K562 (cell line): ENCODE data around the gene PRKCB. TPM values are rescaled to one million over a fixed set of nuclear protein-coding genes. Genes with fewer than 3 reads are reported as not detected.

Experiments
- ATAC-seq: fragments of 200-7000 bp; cut with Tn5 transposase; 3 replicates; pipeline ENCODE4 v1.9.1; 2020; ENCODE audit warnings: moderate library complexity
- BruUV-seq: library from RNA; stranded (reverse); fragments of 400-500 nt; replicated peaks from 2 replicates; lab custom pipeline; 2021; lab: Mats Ljungman, UMichigan
- CTCF ChIA-PET: fragments of 300-600 bp; formaldehyde crosslinking; extraction: SDS; loops from one replicate; lab custom pipeline; 2021; ENCODE audit warnings: low intra/inter-chr PET ratio; lab: Yijun Ruan, JAX
- POLR2A ChIA-PET: fragments of 300-600, 350-650 bp; sonication (Branson Sonifier 250); formaldehyde crosslinking; extraction: SDS; loops from one replicate; lab custom pipeline; 2021; ENCODE audit warnings: antibody characterized with exemption, inconsistent platforms; lab: Yijun Ruan, JAX
- DNase-seq, 4 experiments: peaks; one replicate each; pipeline versions ENCODE4 v3.0.0 to v3.0.0-alpha.2; 2011 to 2018; ENCODE audit warnings: low spot score in 3 of 4, mixed read lengths in 3 of 4; ENCODE audit errors: extremely low read depth in 1 of 4
- FAIRE-seq: peaks from 2 replicates; lab custom pipeline; 2011; peaks lifted over from hg19 to GRCh38; lab: Jason Lieb, UNC
- H2AFZ ChIP-seq: 2 replicates; pipeline ENCODE4 v1.6.0; 2011; ENCODE audit warnings: low read depth, low read length, control low read depth, inconsistent platforms
- H3K27ac ChIP-seq: fragments of 200-600 bp; 3 replicates; pipeline ENCODE4 v1.8.0; 2011; ENCODE audit warnings: low read depth, mild to moderate bottlenecking, control low read depth, inconsistent platforms, low read length, moderate library complexity, mixed read lengths; ENCODE audit errors: extremely low read depth
- H3K27me3 ChIP-seq, 2 experiments: fragments of 300-600 bp in 1 of 2; 2 replicates in 1 of 2; 3 replicates in 1 of 2; pipeline versions ENCODE4 v1.6.0 to v1.8.0; 2011; ENCODE audit warnings: inconsistent platforms in 2 of 2, low read length in 2 of 2, mild to moderate bottlenecking in 1 of 2, mixed read lengths in 1 of 2, moderate library complexity in 1 of 2; ENCODE audit not compliant: control insufficient read depth in 2 of 2, insufficient read depth in 2 of 2
- H3K36me3 ChIP-seq: fragments of 300-600 bp; 3 replicates; pipeline ENCODE4 v1.8.0; 2011; ENCODE audit warnings: mild to moderate bottlenecking, low read length, inconsistent platforms; ENCODE audit not compliant: control insufficient read depth, insufficient read depth
- H3K4me1 ChIP-seq, 2 experiments: fragments of 200-600 bp in 1 of 2; replicated peaks in 1 of 2; 2 replicates in 1 of 2; 3 replicates in 1 of 2; pipeline versions ENCODE4 v1.5.1 to v1.8.0; 2011; ENCODE audit warnings: inconsistent platforms in 2 of 2, low read length in 2 of 2, mild to moderate bottlenecking in 1 of 2, mixed read lengths in 1 of 2, moderate library complexity in 1 of 2; ENCODE audit not compliant: control insufficient read depth in 2 of 2, insufficient read depth in 2 of 2
- H3K4me2 ChIP-seq: 2 replicates; pipeline ENCODE4 v1.6.1; 2011; ENCODE audit warnings: low read length, control low read depth, inconsistent platforms, mixed read lengths; ENCODE audit not compliant: insufficient read depth
- H3K4me3 ChIP-seq: fragments of 200-600 bp; sonication (generic), shearing (Covaris generic); 2 replicates; pipeline ENCODE4 v1.5.1; 2016; ENCODE audit warnings: control low read depth, inconsistent platforms
- H3K79me2 ChIP-seq: fragments of 200-600 bp; 3 replicates; pipeline ENCODE4 v1.8.0; 2011; ENCODE audit warnings: low read length, inconsistent platforms; ENCODE audit not compliant: control insufficient read depth, insufficient read depth
- H3K9ac ChIP-seq, 2 experiments: 2 replicates each; pipeline versions ENCODE4 v1.6.0 to v1.6.1; 2011; ENCODE audit warnings: low read depth in 2 of 2, low read length in 2 of 2, control low read depth in 1 of 2, inconsistent platforms in 1 of 2, mild to moderate bottlenecking in 1 of 2, mixed read lengths in 1 of 2; ENCODE audit not compliant: insufficient read depth in 1 of 2
- H3K9me1 ChIP-seq: one replicate; pipeline ENCODE4 v1.6.0; 2011; ENCODE audit warnings: inconsistent platforms, mild to moderate bottlenecking, low read length, moderate library complexity; ENCODE audit not compliant: control insufficient read depth, insufficient read depth
- H3K9me3 ChIP-seq: replicated peaks from 2 replicates; pipeline ENCODE4 v1.5.1; 2011; ENCODE audit warnings: low read depth, low read length, inconsistent platforms; ENCODE audit not compliant: control insufficient read depth, insufficient read depth
- H4K20me1 ChIP-seq: replicated peaks from 2 replicates; pipeline ENCODE4 v1.6.1; 2011; ENCODE audit warnings: low read length, inconsistent platforms, mixed read lengths; ENCODE audit not compliant: control insufficient read depth, insufficient read depth
- ERF ChIP-seq: fragments of 450-650 bp; formaldehyde crosslinking; IDR thresholded peaks from 2 replicates; pipeline ENCODE4 v1.4.0; 2020; ENCODE audit warnings: mild to moderate bottlenecking, mixed read lengths
- GABPA ChIP-seq: fragments of 200-800 bp; sonication (Bioruptor generic); conservative IDR thresholded peaks from 2 replicates; pipeline ENCODE4 v1.6.1; 2016; ENCODE audit warnings: low read depth, missing genetic modification characterization, missing compliant biosample characterization
- MED1 ChIP-seq: sonication (generic); formaldehyde crosslinking; IDR thresholded peaks from 2 replicates; pipeline ENCODE4 v1.8.1; 2023; ENCODE audit warnings: missing genetic modification reagents, borderline replicate concordance
- OTX1 ChIP-seq: fragments of 450-650 bp; formaldehyde crosslinking; IDR thresholded peaks from 2 replicates; pipeline ENCODE4 v1.4.0; 2022; ENCODE audit warnings: mild to moderate bottlenecking
- POU5F1 ChIP-seq: fragments of 150-350 bp; IDR thresholded peaks from 2 replicates; pipeline ENCODE4 v1.6.1; 2014; ENCODE audit warnings: borderline replicate concordance, low read length, low read depth, mild to moderate bottlenecking; ENCODE audit not compliant: partially characterized antibody
- RUNX1 ChIP-seq: sonication (generic); IDR thresholded peaks from 2 replicates; pipeline ENCODE4 v1.6.1; 2016; ENCODE audit warnings: antibody characterized with exemption, low read depth
- SUPT5H ChIP-seq: fragments of 450-650 bp; IDR thresholded peaks from 2 replicates; pipeline ENCODE4 v1.6.1; 2016
- TCFL5 ChIP-seq: fragments of 250-450 bp; sonication (Bioruptor Pico); conservative IDR thresholded peaks from 2 replicates; pipeline ENCODE4 v1.6.1; 2021; ENCODE audit warnings: mild to moderate bottlenecking, moderate library complexity, matching md5 sums
- XRCC5 ChIP-seq: fragments of 200-400 bp; formaldehyde crosslinking; IDR thresholded peaks from 2 replicates; pipeline ENCODE4 v1.6.1; 2017; ENCODE audit warnings: low read depth, mild to moderate bottlenecking, low read length
- ZNF766 ChIP-seq: fragments of 200-800 bp; sonication (Bioruptor generic); conservative IDR thresholded peaks from 2 replicates; pipeline ENCODE4 v1.6.1; 2016; ENCODE audit warnings: missing genetic modification characterization, missing compliant biosample characterization
- ZNF830 ChIP-seq: fragments of 250-450 bp; sonication (Bioruptor Pico); IDR thresholded peaks from 2 replicates; pipeline ENCODE4 v1.5.0; 2021; ENCODE audit warnings: mild to moderate bottlenecking
- ZZZ3 ChIP-seq: fragments of 450-650 bp; IDR thresholded peaks from 2 replicates; pipeline ENCODE4 v1.6.1; 2016; ENCODE audit warnings: antibody characterized with exemption, mild to moderate bottlenecking, moderate library complexity
- in situ Hi-C: fragments of 300-500 bp; cut with MboI; formaldehyde crosslinking; loops from 4 replicates; pipeline ENCODE4 v1.15.0; 2018; ENCODE audit warnings: inconsistent platforms, mixed read lengths
- intact Hi-C: fragments of 100-400 bp; cut with micrococcal nuclease; formaldehyde crosslinking; loops from 2 replicates; pipeline ENCODE4 v1.14.2; 2022
- polyA plus RNA-seq, 8 experiments: library from polyadenylated mRNA; depleted of rRNA in 4 of 8; stranded (reverse) in 5 of 8; unstranded in 3 of 8; fragments of >200 nt; fragmentation: Nextera tagmentation in 2 of 8; fragmentation: Illumina TruSeq in 1 of 8; extraction: Ambion mirVana in 2 of 8; extraction: Trizol in 1 of 8; gene quantifications; 2 replicates each; pipeline versions ENCODE4 v1.2.1 to v1.2.3, GENCODE V29; 2011 to 2014; ENCODE audit warnings: inconsistent platforms in 1 of 8, missing spikeins in 1 of 8
- total RNA-seq, 7 experiments: library from RNA; depleted of rRNA in 6 of 7; stranded (reverse); fragments of >200 nt in 6 of 7; fragmentation: Illumina TruSeq in 2 of 7; extraction: Trizol in 2 of 7; gene quantifications; 2 replicates each; pipeline versions ENCODE4 v1.2.1 to v1.2.3, GENCODE V29; 2011 to 2021; ENCODE audit warnings: low replicate concordance in 1 of 7
- TF ChIP-seq, protein P1 (sequence below): IDR thresholded peaks from 2 replicates; pipeline ENCODE4 v1.6.1; 2011; ENCODE audit warnings: borderline replicate concordance, low read depth, mild to moderate bottlenecking, moderate library complexity, low read length; ENCODE audit not compliant: insufficient read depth, poor library complexity, severe bottlenecking
- TF ChIP-seq, protein P2 (sequence below): fragments of 450-650 bp; IDR thresholded peaks from 2 replicates; pipeline ENCODE4 v1.6.1; 2016; ENCODE audit warnings: missing biosample characterization, missing genetic modification characterization
- TF ChIP-seq, protein P3 (sequence below): fragments of 250-450 bp; sonication (Bioruptor Pico); IDR thresholded peaks from 2 replicates; pipeline ENCODE4 v1.5.1; 2021; ENCODE audit warnings: mild to moderate bottlenecking
- TF ChIP-seq, protein P4 (sequence below): fragments of 450-650 bp; IDR thresholded peaks from 2 replicates; pipeline ENCODE4 v1.6.1; 2016; ENCODE audit warnings: low read depth, mild to moderate bottlenecking, moderate library complexity

Gene PRKCB
- total and polyA plus RNA-seq, 9 of the 15 experiments (the other 6 are each of a cell fraction or from before 2014, with no cell fraction given): 49.9 to 276 (median 148) TPM

DNA sequence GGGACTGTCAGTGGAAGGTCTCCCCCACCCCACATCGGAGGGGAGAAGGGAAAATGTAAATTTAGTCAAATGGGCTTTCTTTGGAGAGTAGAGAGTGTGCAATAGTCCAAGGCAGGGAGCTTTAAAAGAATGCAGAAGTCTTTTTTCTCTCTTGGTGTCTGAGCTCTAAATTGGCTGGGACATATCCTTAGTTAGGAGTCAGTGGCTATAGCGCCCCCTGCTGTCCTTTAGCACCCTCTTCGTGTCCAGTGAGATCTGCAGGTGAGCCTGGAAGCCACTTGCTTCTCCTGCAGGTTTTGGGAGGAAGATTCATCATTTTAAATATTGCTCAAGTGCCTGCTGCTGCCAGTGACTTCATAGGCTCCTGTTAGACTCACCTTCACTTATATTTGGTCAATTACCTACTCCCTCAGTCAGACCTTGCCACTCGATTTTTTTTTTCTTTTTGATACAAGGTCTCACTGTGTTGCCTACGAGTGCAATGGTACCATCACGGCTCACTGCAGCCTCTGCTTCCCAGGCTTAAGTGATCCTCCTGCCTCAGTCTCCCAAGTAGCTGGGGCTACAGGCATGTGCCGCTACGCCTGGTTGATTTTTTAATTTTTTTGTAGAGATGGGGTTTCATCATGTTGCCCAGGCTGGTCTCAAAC lies 174.8 kb downstream of the PRKCB start (continued):
- TF ChIP-seq, protein P1, sequence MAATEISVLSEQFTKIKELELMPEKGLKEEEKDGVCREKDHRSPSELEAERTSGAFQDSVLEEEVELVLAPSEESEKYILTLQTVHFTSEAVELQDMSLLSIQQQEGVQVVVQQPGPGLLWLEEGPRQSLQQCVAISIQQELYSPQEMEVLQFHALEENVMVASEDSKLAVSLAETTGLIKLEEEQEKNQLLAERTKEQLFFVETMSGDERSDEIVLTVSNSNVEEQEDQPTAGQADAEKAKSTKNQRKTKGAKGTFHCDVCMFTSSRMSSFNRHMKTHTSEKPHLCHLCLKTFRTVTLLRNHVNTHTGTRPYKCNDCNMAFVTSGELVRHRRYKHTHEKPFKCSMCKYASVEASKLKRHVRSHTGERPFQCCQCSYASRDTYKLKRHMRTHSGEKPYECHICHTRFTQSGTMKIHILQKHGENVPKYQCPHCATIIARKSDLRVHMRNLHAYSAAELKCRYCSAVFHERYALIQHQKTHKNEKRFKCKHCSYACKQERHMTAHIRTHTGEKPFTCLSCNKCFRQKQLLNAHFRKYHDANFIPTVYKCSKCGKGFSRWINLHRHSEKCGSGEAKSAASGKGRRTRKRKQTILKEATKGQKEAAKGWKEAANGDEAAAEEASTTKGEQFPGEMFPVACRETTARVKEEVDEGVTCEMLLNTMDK: peak; percentile 75
- 0 out of 2 replicates have a peak, but pooled peaks have one; percentile 36 for TF ChIP-seq XRCC5

DNA sequence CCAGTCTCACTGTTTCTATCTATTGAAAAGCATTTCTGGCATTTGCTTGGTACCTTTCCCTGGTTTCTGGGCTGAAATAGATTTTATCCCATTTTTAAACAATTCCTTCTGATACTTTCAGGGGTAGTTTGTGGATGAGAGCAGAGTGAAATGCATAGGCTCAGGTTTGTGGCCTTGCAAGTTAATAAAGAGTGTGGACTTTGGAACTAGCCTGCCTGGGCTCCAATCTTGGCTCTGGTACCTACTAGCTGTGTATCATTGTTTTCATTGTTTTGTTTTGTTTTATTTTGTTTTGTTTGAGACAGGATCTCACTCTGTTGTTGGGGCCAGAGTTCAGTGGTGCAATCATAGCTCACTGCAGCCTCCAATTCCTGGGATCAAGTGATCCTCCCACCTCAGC lies 175.5 kb downstream of the PRKCB start:
- Histone ChIP-seq H3K27me3 (no peaks in the 10 kb centered on the region), H3K4me2 (no peak overlapping the region), H3K9me3 (no peaks in the 10 kb centered on the region), H4K20me1 (no peaks in the 10 kb centered on the region), H3K27ac (no peak overlapping the region), H2AFZ (no peak overlapping the region), H3K9ac (no peak overlapping the region), H3K9me1 (no peaks in the 10 kb centered on the region), H3K36me3 (peaks cover 86% of the 10 kb centered on the region), H3K4me1 (peaks cover 4 to 9% of the 10 kb centered on the region in 2 experiments; a peak in 3 of 5 replicates), H3K79me2 (peaks cover 39% of the 10 kb centered on the region), H3K4me3 (no peak overlapping the region)
- intact Hi-C loops: loop anchor here (5.0 to 10.0 kb wide), 3 partner anchors 109 to 276 kb away; no protein-coding TSS in a partner anchor
- no TSS peak for BruUV-seq
- no peak for DNase-seq
- ATAC-seq: no peak
- no peak for FAIRE-seq
- in situ Hi-C loops: loop anchor here (5.0 kb wide), 1 partner anchor 209 kb away; no protein-coding TSS in a partner anchor
- ChIA-PET POLR2A (no interaction called here), CTCF (interaction anchor here (0.7 to 3.1 kb wide), 5 partner anchors 134 to 276 kb away, joined by 5 to 36 read pairs (median 11); partner anchors contain the start of gene PRKCB)
- no peak for TF ChIP-seq GABPA (tag)
- TF ChIP-seq SUPT5H: no peak
- TF ChIP-seq, protein P2, sequence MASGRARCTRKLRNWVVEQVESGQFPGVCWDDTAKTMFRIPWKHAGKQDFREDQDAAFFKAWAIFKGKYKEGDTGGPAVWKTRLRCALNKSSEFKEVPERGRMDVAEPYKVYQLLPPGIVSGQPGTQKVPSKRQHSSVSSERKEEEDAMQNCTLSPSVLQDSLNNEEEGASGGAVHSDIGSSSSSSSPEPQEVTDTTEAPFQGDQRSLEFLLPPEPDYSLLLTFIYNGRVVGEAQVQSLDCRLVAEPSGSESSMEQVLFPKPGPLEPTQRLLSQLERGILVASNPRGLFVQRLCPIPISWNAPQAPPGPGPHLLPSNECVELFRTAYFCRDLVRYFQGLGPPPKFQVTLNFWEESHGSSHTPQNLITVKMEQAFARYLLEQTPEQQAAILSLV (tag): no peak
- TF ChIP-seq ERF (CRISPR knock-in tag): no peak
- TF ChIP-seq, protein P3, sequence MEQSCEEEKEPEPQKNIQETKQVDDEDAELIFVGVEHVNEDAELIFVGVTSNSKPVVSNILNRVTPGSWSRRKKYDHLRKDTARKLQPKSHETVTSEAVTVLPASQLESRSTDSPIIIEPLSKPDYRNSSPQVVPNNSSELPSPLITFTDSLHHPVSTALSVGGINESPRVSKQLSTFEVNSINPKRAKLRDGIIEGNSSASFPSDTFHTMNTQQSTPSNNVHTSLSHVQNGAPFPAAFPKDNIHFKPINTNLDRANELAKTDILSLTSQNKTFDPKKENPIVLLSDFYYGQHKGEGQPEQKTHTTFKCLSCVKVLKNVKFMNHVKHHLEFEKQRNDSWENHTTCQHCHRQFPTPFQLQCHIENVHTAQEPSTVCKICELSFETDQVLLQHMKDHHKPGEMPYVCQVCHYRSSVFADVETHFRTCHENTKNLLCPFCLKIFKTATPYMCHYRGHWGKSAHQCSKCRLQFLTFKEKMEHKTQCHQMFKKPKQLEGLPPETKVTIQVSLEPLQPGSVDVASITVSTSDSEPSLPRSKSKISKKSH (CRISPR knock-in tag): no peak
- TF ChIP-seq OTX1 (CRISPR knock-in tag): no peak
- TF ChIP-seq ZNF766 (CRISPR knock-in tag): no peak
- no peak for TF ChIP-seq TCFL5 (CRISPR knock-in tag)
- TF ChIP-seq ZNF830 (CRISPR knock-in tag): no peak
- TF ChIP-seq, protein P4, sequence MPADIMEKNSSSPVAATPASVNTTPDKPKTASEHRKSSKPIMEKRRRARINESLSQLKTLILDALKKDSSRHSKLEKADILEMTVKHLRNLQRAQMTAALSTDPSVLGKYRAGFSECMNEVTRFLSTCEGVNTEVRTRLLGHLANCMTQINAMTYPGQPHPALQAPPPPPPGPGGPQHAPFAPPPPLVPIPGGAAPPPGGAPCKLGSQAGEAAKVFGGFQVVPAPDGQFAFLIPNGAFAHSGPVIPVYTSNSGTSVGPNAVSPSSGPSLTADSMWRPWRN: no peak
- TF ChIP-seq ZZZ3: no peak
- no peak for TF ChIP-seq MED1
- no peak for TF ChIP-seq POU5F1
- TF ChIP-seq RUNX1: no peak
